PC-3 (cell line): ENCODE measurements around the gene CFAP53. TPM values are rescaled to one million over a fixed set of nuclear protein-coding genes. Genes with fewer than 3 reads are reported as not detected.

Experiments used
- ATAC-seq: fragments of 200-7000 bp; cut with Tn5 transposase; 2 replicates; pipeline ENCODE4 v1.9.1; 2020; ENCODE audit warnings: mild to moderate bottlenecking, moderate library complexity
- BruUV-seq: library from RNA; stranded (reverse); fragments of 400-500 nt; replicated peaks from 2 replicates; lab custom pipeline; 2021; lab: Mats Ljungman, UMichigan
- CTCF ChIA-PET: fragments of 300-600 bp; sonication (Branson Sonifier 250); formaldehyde crosslinking; loops from one replicate; lab custom pipeline; 2022; ENCODE audit warnings: antibody characterized with exemption; lab: Charles Lee
- POLR2A ChIA-PET: fragments of 300-600 bp; sonication (Branson Sonifier 250); formaldehyde crosslinking; loops from one replicate; lab custom pipeline; 2022; ENCODE audit warnings: antibody characterized with exemption; ENCODE audit not compliant: unreplicated experiment; lab: Charles Lee
- DNase-seq: peaks from one replicate; pipeline ENCODE4 v3.0.0-alpha.2; 2015
- H2AFZ ChIP-seq: fragments of 300-600 bp; sonication (generic); 2 replicates; pipeline ENCODE4 v1.6.0; 2016; ENCODE audit warnings: antibody characterized with exemption, low read length
- H3F3A ChIP-seq: fragments of 300-600 bp; sonication (generic); one replicate; pipeline ENCODE4 v1.6.0; 2017; ENCODE audit warnings: antibody characterized with exemption, low read length, control low read depth, mild to moderate bottlenecking; ENCODE audit not compliant: unreplicated experiment
- H3K27ac ChIP-seq: fragments of 300-600 bp; sonication (generic); 2 replicates; pipeline ENCODE4 v1.5.1; 2016; ENCODE audit warnings: mild to moderate bottlenecking, low read length
- H3K27me3 ChIP-seq: fragments of 300-600 bp; sonication (generic); 2 replicates; pipeline ENCODE4 v1.6.1; 2016; ENCODE audit warnings: low read length, mixed read lengths
- H3K36me3 ChIP-seq: fragments of 300-600 bp; sonication (generic); 2 replicates; pipeline ENCODE4 v1.6.1; 2016; ENCODE audit warnings: low read depth, mixed run types, low read length, mixed read lengths
- H3K4me1 ChIP-seq: fragments of 300-600 bp; sonication (generic); 2 replicates; pipeline ENCODE4 v1.5.1; 2016; ENCODE audit warnings: low read length; ENCODE audit not compliant: insufficient read depth
- H3K4me2 ChIP-seq: fragments of 300-600 bp; sonication (generic); 2 replicates; pipeline ENCODE4 v1.6.0; 2016; ENCODE audit warnings: low read length
- H3K4me3 ChIP-seq: fragments of 300-600 bp; sonication (generic); 2 replicates; pipeline ENCODE4 v1.5.1; 2016; ENCODE audit warnings: mild to moderate bottlenecking, low read length, mixed read lengths
- H3K79me2 ChIP-seq: fragments of 300-600 bp; sonication (generic); 2 replicates; pipeline ENCODE4 v1.6.1; 2017; ENCODE audit warnings: low read length, mixed read lengths
- H3K9ac ChIP-seq: fragments of 300-600 bp; sonication (generic); 2 replicates; pipeline ENCODE4 v1.6.0; 2016; ENCODE audit warnings: mild to moderate bottlenecking, low read length
- H3K9me2 ChIP-seq: fragments of 300-600 bp; sonication (generic); replicated peaks from 2 replicates; pipeline ENCODE4 v1.6.1; 2016; ENCODE audit warnings: mixed run types, low read length, mixed read lengths
- H3K9me3 ChIP-seq: fragments of 300-600 bp; sonication (generic); 2 replicates; pipeline ENCODE4 v1.6.1; 2016; ENCODE audit warnings: low read length, mixed read lengths
- H4K20me1 ChIP-seq: fragments of 300-600 bp; sonication (generic); 2 replicates; pipeline ENCODE4 v1.6.1; 2016; ENCODE audit warnings: low read length, mixed read lengths
- EZH2 ChIP-seq: fragments of 300-600 bp; sonication (generic); IDR thresholded peaks from one replicate; pipeline ENCODE4 v1.6.1; 2017; ENCODE audit warnings: antibody characterized with exemption, mild to moderate bottlenecking, low read length; ENCODE audit not compliant: unreplicated experiment
- EZH2phosphoT487 ChIP-seq: fragments of 300-600 bp; sonication (generic); IDR thresholded peaks from 2 replicates; pipeline ENCODE4 v1.6.1; 2018; ENCODE audit warnings: mild to moderate bottlenecking, antibody characterized with exemption, low read length, borderline replicate concordance
- intact Hi-C: fragments of 100-400 bp; cut with micrococcal nuclease; formaldehyde crosslinking; loops from 2 replicates; pipeline ENCODE4 v1.9.0; 2023
- total RNA-seq: library from RNA; depleted of rRNA; stranded (reverse); fragments of >200 nt; gene quantifications from 2 replicates; pipeline ENCODE4 v1.2.3, GENCODE V29; 2014
- TF ChIP-seq, protein P1 (sequence below): fragments of 300-600 bp; sonication (generic); conservative IDR thresholded peaks from 2 replicates; pipeline ENCODE4 v1.5.1; 2017; ENCODE audit warnings: antibody characterized with exemption, low read depth, mild to moderate bottlenecking, low read length

The CFAP53 gene
- total RNA-seq, 1 experiment from 2014 or later, result not detected

DNA sequence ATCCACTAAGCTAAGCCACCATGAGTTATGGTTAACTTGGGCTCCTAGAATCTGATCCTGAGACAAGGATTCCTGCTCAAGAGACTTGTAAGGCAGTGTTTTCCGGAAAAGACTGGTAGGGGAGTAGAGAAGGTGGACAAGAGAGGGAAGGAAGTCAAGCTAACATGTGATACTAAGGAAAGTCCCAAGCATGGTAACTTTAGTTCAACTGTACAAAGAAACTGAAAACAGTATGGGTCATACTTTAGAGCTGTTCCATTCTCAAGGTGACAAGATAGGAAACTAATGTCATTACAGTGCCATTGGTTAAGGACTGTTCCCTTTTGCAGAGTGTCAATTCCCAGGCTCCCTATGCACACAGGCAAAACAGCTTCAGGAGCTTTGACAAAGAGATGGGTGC, 77.1 kb downstream of the CFAP53 start:
- Histone ChIP-seq H3K36me3 (no peaks in the 10 kb centered on the region), H3K4me2 (no peak overlapping the region), H3K9ac (no peak overlapping the region), H2AFZ (no peak overlapping the region), H3K4me1 (peaks cover 15% of the 10 kb centered on the region; the same call in 1 of the 2 replicates), H4K20me1 (no peaks in the 10 kb centered on the region), H3K4me3 (no peak overlapping the region), H3K79me2 (peaks cover 45% of the 10 kb centered on the region), H3K9me3 (no peaks in the 10 kb centered on the region), H3K9me2 (no peaks in the 10 kb centered on the region), H3K27ac (no peak overlapping the region), H3K27me3 (no peaks in the 10 kb centered on the region), H3F3A (no peaks in the 10 kb centered on the region)
- no peak for TF ChIP-seq EZH2
- TF ChIP-seq, protein P1, sequence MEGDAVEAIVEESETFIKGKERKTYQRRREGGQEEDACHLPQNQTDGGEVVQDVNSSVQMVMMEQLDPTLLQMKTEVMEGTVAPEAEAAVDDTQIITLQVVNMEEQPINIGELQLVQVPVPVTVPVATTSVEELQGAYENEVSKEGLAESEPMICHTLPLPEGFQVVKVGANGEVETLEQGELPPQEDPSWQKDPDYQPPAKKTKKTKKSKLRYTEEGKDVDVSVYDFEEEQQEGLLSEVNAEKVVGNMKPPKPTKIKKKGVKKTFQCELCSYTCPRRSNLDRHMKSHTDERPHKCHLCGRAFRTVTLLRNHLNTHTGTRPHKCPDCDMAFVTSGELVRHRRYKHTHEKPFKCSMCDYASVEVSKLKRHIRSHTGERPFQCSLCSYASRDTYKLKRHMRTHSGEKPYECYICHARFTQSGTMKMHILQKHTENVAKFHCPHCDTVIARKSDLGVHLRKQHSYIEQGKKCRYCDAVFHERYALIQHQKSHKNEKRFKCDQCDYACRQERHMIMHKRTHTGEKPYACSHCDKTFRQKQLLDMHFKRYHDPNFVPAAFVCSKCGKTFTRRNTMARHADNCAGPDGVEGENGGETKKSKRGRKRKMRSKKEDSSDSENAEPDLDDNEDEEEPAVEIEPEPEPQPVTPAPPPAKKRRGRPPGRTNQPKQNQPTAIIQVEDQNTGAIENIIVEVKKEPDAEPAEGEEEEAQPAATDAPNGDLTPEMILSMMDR, result no peak
- TF ChIP-seq EZH2phosphoT487, result no peak
- intact Hi-C loops, result no loop called here
- no peak for DNase-seq
- no TSS peak for BruUV-seq
- ChIA-PET POLR2A (no interaction called here), CTCF (no interaction called here)
- no peak for ATAC-seq

GRCh38 chr18:50188652-50189051, 77.6 kb downstream of the CFAP53 start:
- TF ChIP-seq EZH2 (no peak), EZH2phosphoT487 (no peak)
- TF ChIP-seq, protein P1, result no peak
- POLR2A ChIA-PET, result no interaction called here
- no peak overlapping the region for H3K27ac ChIP-seq
- no peak overlapping the region for H3K4me2 ChIP-seq
- H2AFZ ChIP-seq, result no peak overlapping the region
- H3K9ac ChIP-seq, result no peak overlapping the region
- H3K4me3 ChIP-seq, result no peak overlapping the region
- no peaks in the 10 kb centered on the region for H3K36me3 ChIP-seq
- DNase-seq (no peak), ATAC-seq (no peak)
- intact Hi-C loops, result no loop called here
- H4K20me1 ChIP-seq, result no peaks in the 10 kb centered on the region
- CTCF ChIA-PET, result no interaction called here
- H3F3A ChIP-seq, result no peaks in the 10 kb centered on the region
- no peaks in the 10 kb centered on the region for H3K27me3 ChIP-seq
- H3K79me2 ChIP-seq, result peaks cover 40% of the 10 kb centered on the region
- peaks cover 19% of the 10 kb centered on the region; the same call in 1 of the 2 replicates for H3K4me1 ChIP-seq
- no TSS peak for BruUV-seq
- H3K9me2 ChIP-seq, result no peaks in the 10 kb centered on the region
- no peaks in the 10 kb centered on the region for H3K9me3 ChIP-seq

- no peaks in the 10 kb centered on the region for H3K9me2 ChIP-seq
- H3K79me2 ChIP-seq, result peaks cover 32% of the 10 kb centered on the region
- no peaks in the 10 kb centered on the region for H3K36me3 ChIP-seq
- POLR2A ChIA-PET, result no interaction called here
- BruUV-seq, result no TSS peak
- H3K27me3 ChIP-seq, result no peaks in the 10 kb centered on the region
- ATAC-seq, result no peak
- TF ChIP-seq, protein P1, result no peak
- TF ChIP-seq EZH2phosphoT487, result no peak
- no peak for TF ChIP-seq EZH2
- no peak overlapping the region for H3K27ac ChIP-seq
- H3K4me3 ChIP-seq, result no peak overlapping the region
- H4K20me1 ChIP-seq, result no peaks in the 10 kb centered on the region
- no peaks in the 10 kb centered on the region for H3F3A ChIP-seq
- no peak overlapping the region for H3K9ac ChIP-seq
- peaks cover 25% of the 10 kb centered on the region; the same call in 1 of the 2 replicates for H3K4me1 ChIP-seq
- no peak overlapping the region for H2AFZ ChIP-seq
- no peak for DNase-seq
- CTCF ChIA-PET, result no interaction called here
- H3K4me2 ChIP-seq, result no peak overlapping the region
- intact Hi-C loops, result no loop called here
- H3K9me3 ChIP-seq, result no peaks in the 10 kb centered on the region
These were observed 78.6 kb downstream of the CFAP53 start for GRCh38 chr18:50187659-50188058.
